ENCODE results near the gene TRIM65.

- TF ChIP-seq CTCF (IDR thresholded peaks at IDR 0.05) (no peak), POLR2AphosphoS5 (IDR thresholded peaks at IDR 0.05) (no peak)
These were observed 11.4 kb upstream of the TRIM65 start for GRCh38 chr17:75908201-75908600.
